Fibroblast of lung (primary cell): ENCODE data around the gene HSPA9. TPM values are rescaled to one million over a fixed set of nuclear protein-coding genes. Genes with fewer than 3 reads are reported as not detected.

Experiments
- DNase-seq, 2 donors: peaks; one replicate each; pipeline versions ENCODE4 v3.0.0 to v3.0.0-alpha.2; 2010; ENCODE audit warnings: low read depth in 2 of 2
- H2AFZ ChIP-seq: 2 replicates; pipeline ENCODE4 v1.5.1; 2012; ENCODE audit warnings: low read length, control low read depth, inconsistent platforms
- H3K27ac ChIP-seq: 2 replicates; pipeline ENCODE4 v1.5.1; 2011; ENCODE audit warnings: low read length, control low read depth; ENCODE audit not compliant: insufficient read depth
- H3K27me3 ChIP-seq: 2 replicates; pipeline ENCODE4 v1.5.1; 2011; ENCODE audit warnings: mild to moderate bottlenecking, low read length; ENCODE audit not compliant: control insufficient read depth, insufficient read depth
- H3K36me3 ChIP-seq: 2 replicates; pipeline ENCODE4 v1.5.1; 2011; ENCODE audit warnings: low read length; ENCODE audit not compliant: control insufficient read depth, insufficient read depth
- H3K4me1 ChIP-seq: 2 replicates; pipeline ENCODE4 v1.5.1; 2011; ENCODE audit warnings: low read length; ENCODE audit not compliant: control insufficient read depth, insufficient read depth; ENCODE audit errors: extremely low read depth
- H3K4me2 ChIP-seq: 2 replicates; pipeline ENCODE4 v1.5.1; 2011; ENCODE audit warnings: low read length, control low read depth; ENCODE audit not compliant: insufficient read depth; ENCODE audit errors: extremely low read depth
- H3K4me3 ChIP-seq, 4 experiments: fragments of 200-600 bp in 1 of 4; sonication (generic) in 1 of 4; replicated peaks in 1 of 4; 2 replicates each; pipeline ENCODE4 v1.5.1; 2011 to 2016; ENCODE audit warnings: low read length in 4 of 4, low read depth in 3 of 4, mild to moderate bottlenecking in 3 of 4, control low read depth in 2 of 4, inconsistent platforms in 1 of 4, mixed read lengths in 1 of 4; ENCODE audit not compliant: insufficient read depth in 1 of 4; ENCODE audit errors: control extremely low read depth in 1 of 4
- H3K79me2 ChIP-seq: 2 replicates; pipeline ENCODE4 v1.5.1; 2012; ENCODE audit warnings: mild to moderate bottlenecking, low read length, inconsistent platforms; ENCODE audit not compliant: control insufficient read depth, insufficient read depth
- H3K9ac ChIP-seq: 2 replicates; pipeline ENCODE4 v1.5.1; 2011; ENCODE audit warnings: mild to moderate bottlenecking, low read length, control low read depth; ENCODE audit not compliant: insufficient read depth
- H3K9me3 ChIP-seq: 2 replicates; pipeline ENCODE4 v1.5.1; 2012; ENCODE audit warnings: low read depth, low read length; ENCODE audit not compliant: control insufficient read depth, insufficient read depth
- H4K20me1 ChIP-seq: 2 replicates; pipeline ENCODE4 v1.5.1; 2011; ENCODE audit warnings: low read length; ENCODE audit not compliant: control insufficient read depth, insufficient read depth; ENCODE audit errors: extremely low read depth
- EZH2 ChIP-seq: IDR thresholded peaks from 2 replicates; pipeline ENCODE4 v1.5.1; 2012; ENCODE audit warnings: low read length, control low read depth, mild to moderate bottlenecking; ENCODE audit errors: missing control alignments
- polyA plus RNA-seq, 2 donors: library from polyadenylated mRNA; depleted of rRNA in 1 of 2; stranded (reverse) in 1 of 2; unstranded in 1 of 2; fragments of >200 nt; gene quantifications; 2 replicates each; pipeline ENCODE4 v1.2.1, GENCODE V29; 2011 to 2012; ENCODE audit warnings: missing spikeins in 1 of 2
- total RNA-seq: library from RNA; depleted of rRNA; stranded (reverse); fragments of >200 nt; gene quantifications from 2 replicates; pipeline ENCODE4 v1.2.1, GENCODE V29; 2014
- TF ChIP-seq, protein P1 (sequence below), 2 donors: IDR thresholded peaks in 1 of 2; conservative IDR thresholded peaks in 1 of 2; 1 replicate in 1 of 2; 2 replicates in 1 of 2; pipeline ENCODE4 v1.5.1; 2011 to 2012; ENCODE audit warnings: low read length in 2 of 2, control low read depth in 1 of 2, inconsistent platforms in 1 of 2, low read depth in 1 of 2, mild to moderate bottlenecking in 1 of 2

Gene HSPA9
- total and polyA plus RNA-seq, 2 donors (not counting 1 experiment from before 2014, with no cell fraction given), result 148 to 522 TPM

DNA sequence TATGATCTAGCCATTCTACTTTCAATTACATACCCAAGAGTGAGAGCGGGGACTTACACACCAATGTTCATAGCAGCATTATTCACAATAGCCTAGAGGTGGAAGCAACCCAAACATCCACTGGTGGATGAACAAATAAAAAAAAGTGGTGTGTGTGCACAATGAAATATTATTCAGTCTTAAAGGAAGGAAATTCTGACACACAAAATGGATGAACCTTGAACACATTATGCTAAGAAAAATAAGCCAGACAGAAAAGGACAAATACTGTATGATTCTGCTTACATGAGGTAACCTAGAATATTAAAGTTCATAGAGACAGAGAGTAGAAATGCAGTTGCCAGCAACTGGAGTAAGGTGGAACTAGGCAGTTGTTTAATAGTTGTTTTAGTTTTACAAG, 54.2 kb downstream of the HSPA9 start:
- H3K4me2 ChIP-seq, result no peak overlapping the region
- no peaks in the 10 kb centered on the region for H3K9me3 ChIP-seq
- H3K4me3 ChIP-seq, result no peak overlapping the region
- peaks cover 3% of the 10 kb centered on the region for H4K20me1 ChIP-seq
- no peak overlapping the region for H3K27ac ChIP-seq
- H3K36me3 ChIP-seq, result peaks cover 4% of the 10 kb centered on the region
- no peak overlapping the region for H2AFZ ChIP-seq
- TF ChIP-seq EZH2, result no peak
- TF ChIP-seq, protein P1, sequence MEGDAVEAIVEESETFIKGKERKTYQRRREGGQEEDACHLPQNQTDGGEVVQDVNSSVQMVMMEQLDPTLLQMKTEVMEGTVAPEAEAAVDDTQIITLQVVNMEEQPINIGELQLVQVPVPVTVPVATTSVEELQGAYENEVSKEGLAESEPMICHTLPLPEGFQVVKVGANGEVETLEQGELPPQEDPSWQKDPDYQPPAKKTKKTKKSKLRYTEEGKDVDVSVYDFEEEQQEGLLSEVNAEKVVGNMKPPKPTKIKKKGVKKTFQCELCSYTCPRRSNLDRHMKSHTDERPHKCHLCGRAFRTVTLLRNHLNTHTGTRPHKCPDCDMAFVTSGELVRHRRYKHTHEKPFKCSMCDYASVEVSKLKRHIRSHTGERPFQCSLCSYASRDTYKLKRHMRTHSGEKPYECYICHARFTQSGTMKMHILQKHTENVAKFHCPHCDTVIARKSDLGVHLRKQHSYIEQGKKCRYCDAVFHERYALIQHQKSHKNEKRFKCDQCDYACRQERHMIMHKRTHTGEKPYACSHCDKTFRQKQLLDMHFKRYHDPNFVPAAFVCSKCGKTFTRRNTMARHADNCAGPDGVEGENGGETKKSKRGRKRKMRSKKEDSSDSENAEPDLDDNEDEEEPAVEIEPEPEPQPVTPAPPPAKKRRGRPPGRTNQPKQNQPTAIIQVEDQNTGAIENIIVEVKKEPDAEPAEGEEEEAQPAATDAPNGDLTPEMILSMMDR (conservative IDR thresholded peaks at IDR 0.05 in 1 of 2, IDR thresholded peaks at IDR 0.05 in 1 of 2; ENCODE audit: low read depth in 1 of 2, low read length in 2 of 2), result no peak
- no peak overlapping the region for H3K9ac ChIP-seq
- peaks cover 63% of the 10 kb centered on the region for H3K79me2 ChIP-seq
- no peaks in the 10 kb centered on the region for H3K27me3 ChIP-seq
- no peak for DNase-seq
- no peaks in the 10 kb centered on the region for H3K4me1 ChIP-seq

DNA sequence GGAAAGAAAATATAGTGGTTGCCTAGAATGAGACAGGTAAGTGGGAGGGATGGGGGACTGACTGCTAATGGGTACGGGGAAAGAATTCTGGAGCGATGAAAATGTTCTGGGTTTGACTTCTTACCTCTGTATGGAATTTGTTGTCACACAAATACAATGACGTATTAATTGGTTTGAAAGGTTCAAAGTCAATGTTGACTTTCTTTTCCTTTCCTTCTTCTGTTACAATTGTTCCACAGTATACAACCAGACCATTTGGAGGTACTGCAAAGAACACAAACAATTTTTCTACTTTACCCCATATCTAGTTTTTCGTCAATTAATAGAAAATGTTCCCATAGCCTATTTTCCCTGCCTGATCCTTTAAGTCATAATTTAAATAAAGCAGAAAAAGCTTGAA, 57.8 kb downstream of the HSPA9 start:
- Histone ChIP-seq H3K9ac (no peak overlapping the region), H3K4me2 (no peak overlapping the region), H3K27me3 (no peaks in the 10 kb centered on the region), H3K4me3 (no peak overlapping the region), H3K27ac (no peak overlapping the region), H2AFZ (no peak overlapping the region), H3K79me2 (peaks cover 38% of the 10 kb centered on the region), H3K9me3 (no peaks in the 10 kb centered on the region), H3K36me3 (peaks cover 15% of the 10 kb centered on the region), H4K20me1 (peaks cover 3% of the 10 kb centered on the region), H3K4me1 (no peaks in the 10 kb centered on the region)
- DNase-seq, result no peak
- TF ChIP-seq EZH2, result no peak
- TF ChIP-seq, protein P1 (conservative IDR thresholded peaks at IDR 0.05 in 1 of 2, IDR thresholded peaks at IDR 0.05 in 1 of 2; ENCODE audit: low read depth in 1 of 2, low read length in 2 of 2), result no peak

DNA sequence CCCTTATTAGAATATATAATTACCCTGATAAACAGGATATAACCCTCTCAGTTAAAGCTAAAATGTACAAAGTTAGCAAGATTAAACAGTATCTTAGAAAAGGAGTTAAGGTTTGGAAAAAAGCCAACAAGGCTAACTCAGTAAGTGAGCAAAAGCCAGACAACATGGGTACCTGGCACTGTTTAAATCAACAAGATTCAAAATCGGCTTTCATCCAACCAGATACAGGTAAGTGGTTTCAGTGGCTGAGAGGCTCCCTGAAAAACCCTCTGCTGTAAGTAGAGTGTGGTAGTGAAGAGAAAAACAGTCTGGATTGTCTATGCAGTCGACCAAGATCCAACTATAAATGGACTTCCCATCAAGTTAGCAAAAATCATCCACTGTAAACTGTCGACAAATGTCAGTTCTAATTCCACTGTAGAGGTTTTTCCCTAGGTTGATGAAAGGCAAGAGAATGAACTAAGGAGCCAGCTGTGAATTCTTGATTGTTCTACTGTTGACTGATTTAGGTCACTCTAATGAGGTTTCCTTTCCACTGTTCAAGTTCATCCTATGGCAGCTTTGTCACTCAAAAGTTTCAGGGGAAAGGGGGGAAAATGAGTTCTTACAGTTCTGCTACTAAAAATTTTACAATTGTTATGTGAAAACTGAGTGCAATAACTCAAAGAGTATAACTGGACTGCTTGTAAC, 59.5 kb downstream of the HSPA9 start:
- TF ChIP-seq, protein P1 (conservative IDR thresholded peaks at IDR 0.05 in 1 of 2, IDR thresholded peaks at IDR 0.05 in 1 of 2; ENCODE audit: low read depth in 1 of 2, low read length in 2 of 2), result no peak
- TF ChIP-seq EZH2, result no peak
- peaks cover 21% of the 10 kb centered on the region for H3K79me2 ChIP-seq
- peaks cover 3% of the 10 kb centered on the region for H4K20me1 ChIP-seq
- no peaks in the 10 kb centered on the region for H3K9me3 ChIP-seq
- DNase-seq, result no peak
- H3K27ac ChIP-seq, result no peak overlapping the region
- H3K27me3 ChIP-seq, result no peaks in the 10 kb centered on the region
- H3K36me3 ChIP-seq, result peaks cover 16% of the 10 kb centered on the region
- no peak overlapping the region for H3K9ac ChIP-seq
- no peak overlapping the region for H2AFZ ChIP-seq
- H3K4me3 ChIP-seq, result no peak overlapping the region
- no peak overlapping the region for H3K4me2 ChIP-seq
- H3K4me1 ChIP-seq, result no peaks in the 10 kb centered on the region
